GM23338 (cell line): ENCODE measurements around the gene SFR1. TPM values are rescaled to one million over a fixed set of nuclear protein-coding genes. Genes with fewer than 3 reads are reported as not detected.

ENCODE experiments used
- ATAC-seq: fragments of 200-7000 bp; cut with Tn5 transposase; 3 replicates; pipeline ENCODE4 v1.9.1; 2020
- DNase-seq: peaks from one replicate; pipeline ENCODE4 v3.0.0-alpha.2; 2015; ENCODE audit warnings: low spot score
- H2AFZ ChIP-seq: fragments of 200-600 bp; sonication (generic); 2 replicates; pipeline ENCODE4 v1.8.0; 2016; ENCODE audit warnings: antibody characterized with exemption, mild to moderate bottlenecking, moderate library complexity
- H3F3A ChIP-seq: fragments of 200-600 bp; sonication (generic); replicated peaks from 2 replicates; pipeline ENCODE4 v1.8.0; 2017; ENCODE audit warnings: antibody characterized with exemption, mixed run types, low read depth
- H3K27ac ChIP-seq: fragments of 200-600 bp; sonication (generic); 2 replicates; pipeline ENCODE4 v1.6.1; 2016; ENCODE audit warnings: low read depth
- H3K27me3 ChIP-seq: fragments of 200-600 bp; sonication (generic); 2 replicates; pipeline ENCODE4 v1.8.0; 2016; ENCODE audit warnings: mild to moderate bottlenecking, mixed run types, moderate library complexity; ENCODE audit not compliant: insufficient read depth
- H3K36me3 ChIP-seq: fragments of 200-600 bp; sonication (generic); 2 replicates; pipeline ENCODE4 v1.8.0; 2016; ENCODE audit warnings: mild to moderate bottlenecking; ENCODE audit not compliant: insufficient read depth
- H3K4me1 ChIP-seq: fragments of 200-600 bp; sonication (generic); 2 replicates; pipeline ENCODE4 v1.8.0; 2016; ENCODE audit warnings: mild to moderate bottlenecking, moderate library complexity; ENCODE audit not compliant: insufficient read depth
- H3K4me2 ChIP-seq: fragments of 200-600 bp; sonication (generic); 2 replicates; pipeline ENCODE4 v1.7.1; 2017; ENCODE audit warnings: mixed run types
- H3K4me3 ChIP-seq: fragments of 200-600 bp; sonication (generic); 2 replicates; pipeline ENCODE4 v1.6.1; 2016; ENCODE audit warnings: mixed run types
- H3K79me2 ChIP-seq: fragments of 200-600 bp; sonication (generic); replicated peaks from 2 replicates; pipeline ENCODE4 v1.8.0; 2017; ENCODE audit warnings: mild to moderate bottlenecking; ENCODE audit not compliant: insufficient read depth
- H3K9me2 ChIP-seq: fragments of 200-600 bp; sonication (generic); 2 replicates; pipeline ENCODE4 v1.8.0; 2017; ENCODE audit not compliant: insufficient read depth
- H4K20me1 ChIP-seq: fragments of 200-600 bp; sonication (generic); replicated peaks from 2 replicates; pipeline ENCODE4 v1.8.0; 2017; ENCODE audit warnings: mild to moderate bottlenecking; ENCODE audit not compliant: insufficient read depth
- H3K27ac Mint-ChIP-seq: 2 replicates; pipeline ENCODE4 v1.8.0; 2020; ENCODE audit warnings: inconsistent platforms, mild to moderate bottlenecking, moderate library complexity, mixed read lengths
- H3K27me3 Mint-ChIP-seq: 3 replicates; pipeline ENCODE4 v1.8.0; 2022; ENCODE audit warnings: low read depth, mild to moderate bottlenecking, moderate library complexity, mixed read lengths, inconsistent platforms; ENCODE audit not compliant: insufficient read depth, poor library complexity
- H3K36me3 Mint-ChIP-seq: 3 replicates; pipeline ENCODE4 v1.8.0; 2021; ENCODE audit warnings: low read depth, mild to moderate bottlenecking, inconsistent platforms, moderate library complexity, mixed read lengths
- H3K4me1 Mint-ChIP-seq: 3 replicates; pipeline ENCODE4 v1.8.0; 2020; ENCODE audit warnings: mild to moderate bottlenecking, inconsistent platforms, mixed read lengths
- H3K4me3 Mint-ChIP-seq: 3 replicates; pipeline ENCODE4 v1.8.0; 2021; ENCODE audit warnings: moderate library complexity, mild to moderate bottlenecking, inconsistent platforms, mixed read lengths
- H3K9me3 Mint-ChIP-seq: 3 replicates; pipeline ENCODE4 v1.8.0; 2020; ENCODE audit warnings: moderate library complexity, mild to moderate bottlenecking, inconsistent platforms, mixed read lengths
- CREB1 ChIP-seq: fragments of 250-450 bp; sonication (Bioruptor Pico); IDR thresholded peaks from 2 replicates; pipeline ENCODE4 v1.5.0; 2020; ENCODE audit warnings: low read depth, mild to moderate bottlenecking, moderate library complexity
- EZH2 ChIP-seq: fragments of 200-600 bp; sonication (generic); IDR thresholded peaks from one replicate; pipeline ENCODE4 v1.8.0; 2017; ENCODE audit warnings: antibody characterized with exemption, mild to moderate bottlenecking, low read depth; ENCODE audit not compliant: unreplicated experiment
- EZH2phosphoT487 ChIP-seq: fragments of 200-600 bp; sonication (generic); IDR thresholded peaks from one replicate; pipeline ENCODE4 v1.8.1; 2018; ENCODE audit warnings: antibody characterized with exemption; ENCODE audit not compliant: unreplicated experiment
- JUNB ChIP-seq: IDR thresholded peaks from one replicate; pipeline ENCODE4 v1.6.1; 2016; ENCODE audit warnings: antibody characterized with exemption; ENCODE audit not compliant: unreplicated experiment
- NANOG ChIP-seq: IDR thresholded peaks from 2 replicates; pipeline ENCODE4 v1.6.1; 2016; ENCODE audit warnings: antibody characterized with exemption, borderline replicate concordance
- STAT1 ChIP-seq: IDR thresholded peaks from one replicate; pipeline ENCODE4 v1.6.1; 2016; ENCODE audit warnings: antibody characterized with exemption; ENCODE audit not compliant: unreplicated experiment
- ZNF114 ChIP-seq: fragments of 250-450 bp; sonication (Bioruptor Pico); IDR thresholded peaks from 2 replicates; pipeline ENCODE4 v1.5.0; 2020; ENCODE audit warnings: mild to moderate bottlenecking, moderate library complexity
- ZNF331 ChIP-seq: fragments of 250-450 bp; sonication (Bioruptor Pico); IDR thresholded peaks from 2 replicates; pipeline ENCODE4 v1.5.0; 2020; ENCODE audit warnings: low read depth, mild to moderate bottlenecking, moderate library complexity
- polyA plus RNA-seq: library from polyadenylated mRNA; unstranded; fragments of >200 nt; fragmentation: Nextera tagmentation; extraction: Ambion mirVana; gene quantifications from 2 replicates; pipeline ENCODE4 v1.2.1, GENCODE V29; 2016
- total RNA-seq: library from RNA; depleted of rRNA; stranded (reverse); fragments of >200 nt; shearing (Covaris generic); gene quantifications from 2 replicates; pipeline ENCODE4 v1.2.3, GENCODE V29; 2014
- TF ChIP-seq, protein P1 (sequence below): IDR thresholded peaks from one replicate; pipeline ENCODE4 v1.6.1; 2018; ENCODE audit warnings: antibody characterized with exemption; ENCODE audit not compliant: unreplicated experiment
- TF ChIP-seq, protein P2 (sequence below): fragments of 250-450 bp; sonication (Bioruptor Pico); IDR thresholded peaks from 2 replicates; pipeline ENCODE4 v1.5.0; 2020; ENCODE audit warnings: mild to moderate bottlenecking, moderate library complexity

The SFR1 gene
- total and polyA plus RNA-seq, 2 experiments from 2014 or later = 8.3 to 13.0 TPM

DNA sequence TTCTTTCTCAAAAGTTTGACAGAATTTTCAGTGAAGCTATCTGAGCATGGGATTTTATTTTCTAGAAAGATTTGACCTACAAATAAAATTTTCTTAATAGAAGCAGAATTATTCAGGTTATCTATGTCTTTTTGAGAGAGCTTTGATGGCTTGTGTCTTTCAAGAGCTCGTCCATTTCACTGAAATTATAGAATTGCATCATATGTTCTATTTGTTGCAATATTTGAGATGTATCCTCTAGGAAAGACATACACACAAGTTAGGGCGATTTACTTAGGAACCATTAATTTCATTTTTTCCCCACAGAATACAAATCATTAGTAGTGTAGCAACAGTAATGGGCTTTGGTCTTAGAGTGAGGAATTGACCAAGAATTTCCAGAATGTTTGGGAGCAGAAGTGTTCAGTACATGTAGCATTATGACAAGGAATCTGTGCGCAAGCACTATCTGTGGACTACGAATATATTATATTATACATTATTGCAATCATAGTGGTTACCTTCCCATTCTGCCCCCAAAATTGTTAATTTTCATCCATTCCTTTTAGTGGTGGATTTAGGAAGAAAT, 23.5 kb upstream of the SFR1 start (continued):
- TF ChIP-seq, protein P1, sequence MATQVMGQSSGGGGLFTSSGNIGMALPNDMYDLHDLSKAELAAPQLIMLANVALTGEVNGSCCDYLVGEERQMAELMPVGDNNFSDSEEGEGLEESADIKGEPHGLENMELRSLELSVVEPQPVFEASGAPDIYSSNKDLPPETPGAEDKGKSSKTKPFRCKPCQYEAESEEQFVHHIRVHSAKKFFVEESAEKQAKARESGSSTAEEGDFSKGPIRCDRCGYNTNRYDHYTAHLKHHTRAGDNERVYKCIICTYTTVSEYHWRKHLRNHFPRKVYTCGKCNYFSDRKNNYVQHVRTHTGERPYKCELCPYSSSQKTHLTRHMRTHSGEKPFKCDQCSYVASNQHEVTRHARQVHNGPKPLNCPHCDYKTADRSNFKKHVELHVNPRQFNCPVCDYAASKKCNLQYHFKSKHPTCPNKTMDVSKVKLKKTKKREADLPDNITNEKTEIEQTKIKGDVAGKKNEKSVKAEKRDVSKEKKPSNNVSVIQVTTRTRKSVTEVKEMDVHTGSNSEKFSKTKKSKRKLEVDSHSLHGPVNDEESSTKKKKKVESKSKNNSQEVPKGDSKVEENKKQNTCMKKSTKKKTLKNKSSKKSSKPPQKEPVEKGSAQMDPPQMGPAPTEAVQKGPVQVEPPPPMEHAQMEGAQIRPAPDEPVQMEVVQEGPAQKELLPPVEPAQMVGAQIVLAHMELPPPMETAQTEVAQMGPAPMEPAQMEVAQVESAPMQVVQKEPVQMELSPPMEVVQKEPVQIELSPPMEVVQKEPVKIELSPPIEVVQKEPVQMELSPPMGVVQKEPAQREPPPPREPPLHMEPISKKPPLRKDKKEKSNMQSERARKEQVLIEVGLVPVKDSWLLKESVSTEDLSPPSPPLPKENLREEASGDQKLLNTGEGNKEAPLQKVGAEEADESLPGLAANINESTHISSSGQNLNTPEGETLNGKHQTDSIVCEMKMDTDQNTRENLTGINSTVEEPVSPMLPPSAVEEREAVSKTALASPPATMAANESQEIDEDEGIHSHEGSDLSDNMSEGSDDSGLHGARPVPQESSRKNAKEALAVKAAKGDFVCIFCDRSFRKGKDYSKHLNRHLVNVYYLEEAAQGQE = no peak
- TF ChIP-seq STAT1 = no peak
- no peak for TF ChIP-seq JUNB
- TF ChIP-seq EZH2phosphoT487 = no peak

DNA sequence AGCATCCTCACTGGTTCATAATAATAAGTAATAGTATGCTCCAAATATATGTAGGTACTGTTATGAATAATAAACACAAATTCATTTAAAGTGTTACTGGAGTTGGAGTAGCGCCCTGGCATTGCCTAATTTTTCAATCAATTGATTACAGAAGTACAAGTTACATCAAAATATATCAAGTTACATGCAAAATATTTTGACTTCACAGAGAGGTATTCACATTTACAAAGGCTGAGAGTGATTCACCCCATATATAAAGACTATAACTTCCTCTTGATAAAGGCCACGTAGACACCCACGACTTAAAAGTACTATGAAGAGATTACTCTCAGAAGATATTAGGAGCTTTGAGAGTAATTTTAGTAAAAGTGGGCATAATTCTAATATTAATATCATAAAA, 22.7 kb upstream of the SFR1 start:
- H2AFZ ChIP-seq = no peak overlapping the region
- H3K4me3 ChIP-seq = no peak overlapping the region
- Mint-ChIP-seq H3K9me3 (peaks cover 11% of the 10 kb centered on the region; the same call in 1 of the 3 replicates), H3K27ac (no peak overlapping the region), H3K36me3 (peaks cover 7% of the 10 kb centered on the region; the same call in 1 of the 3 replicates), H3K27me3 (no peaks in the 10 kb centered on the region), H3K4me1 (no peaks in the 10 kb centered on the region), H3K4me3 (no peak overlapping the region)
- H3K9me2 ChIP-seq = peaks cover 3% of the 10 kb centered on the region; the same call in 1 of the 2 replicates
- H3K79me2 ChIP-seq = no peaks in the 10 kb centered on the region
- no peaks in the 10 kb centered on the region for H4K20me1 ChIP-seq
- ATAC-seq (no peak), DNase-seq (no peak)
- H3K4me2 ChIP-seq = no peak overlapping the region
- H3K27ac ChIP-seq = no peak overlapping the region
- H3K27me3 ChIP-seq = no peaks in the 10 kb centered on the region
- no peaks in the 10 kb centered on the region for H3F3A ChIP-seq
- H3K36me3 ChIP-seq = no peaks in the 10 kb centered on the region; the same call in 1 of the 2 replicates
- H3K4me1 ChIP-seq = peaks cover 5% of the 10 kb centered on the region; the same call in 1 of the 2 replicates
- TF ChIP-seq EZH2 (no peak), CREB1 (no peak), ZNF331 (CRISPR knock-in tag) (no peak), ZNF114 (CRISPR knock-in tag) (no peak), JUNB (no peak), NANOG (no peak)
- TF ChIP-seq, protein P1 = no peak
- TF ChIP-seq, protein P2, sequence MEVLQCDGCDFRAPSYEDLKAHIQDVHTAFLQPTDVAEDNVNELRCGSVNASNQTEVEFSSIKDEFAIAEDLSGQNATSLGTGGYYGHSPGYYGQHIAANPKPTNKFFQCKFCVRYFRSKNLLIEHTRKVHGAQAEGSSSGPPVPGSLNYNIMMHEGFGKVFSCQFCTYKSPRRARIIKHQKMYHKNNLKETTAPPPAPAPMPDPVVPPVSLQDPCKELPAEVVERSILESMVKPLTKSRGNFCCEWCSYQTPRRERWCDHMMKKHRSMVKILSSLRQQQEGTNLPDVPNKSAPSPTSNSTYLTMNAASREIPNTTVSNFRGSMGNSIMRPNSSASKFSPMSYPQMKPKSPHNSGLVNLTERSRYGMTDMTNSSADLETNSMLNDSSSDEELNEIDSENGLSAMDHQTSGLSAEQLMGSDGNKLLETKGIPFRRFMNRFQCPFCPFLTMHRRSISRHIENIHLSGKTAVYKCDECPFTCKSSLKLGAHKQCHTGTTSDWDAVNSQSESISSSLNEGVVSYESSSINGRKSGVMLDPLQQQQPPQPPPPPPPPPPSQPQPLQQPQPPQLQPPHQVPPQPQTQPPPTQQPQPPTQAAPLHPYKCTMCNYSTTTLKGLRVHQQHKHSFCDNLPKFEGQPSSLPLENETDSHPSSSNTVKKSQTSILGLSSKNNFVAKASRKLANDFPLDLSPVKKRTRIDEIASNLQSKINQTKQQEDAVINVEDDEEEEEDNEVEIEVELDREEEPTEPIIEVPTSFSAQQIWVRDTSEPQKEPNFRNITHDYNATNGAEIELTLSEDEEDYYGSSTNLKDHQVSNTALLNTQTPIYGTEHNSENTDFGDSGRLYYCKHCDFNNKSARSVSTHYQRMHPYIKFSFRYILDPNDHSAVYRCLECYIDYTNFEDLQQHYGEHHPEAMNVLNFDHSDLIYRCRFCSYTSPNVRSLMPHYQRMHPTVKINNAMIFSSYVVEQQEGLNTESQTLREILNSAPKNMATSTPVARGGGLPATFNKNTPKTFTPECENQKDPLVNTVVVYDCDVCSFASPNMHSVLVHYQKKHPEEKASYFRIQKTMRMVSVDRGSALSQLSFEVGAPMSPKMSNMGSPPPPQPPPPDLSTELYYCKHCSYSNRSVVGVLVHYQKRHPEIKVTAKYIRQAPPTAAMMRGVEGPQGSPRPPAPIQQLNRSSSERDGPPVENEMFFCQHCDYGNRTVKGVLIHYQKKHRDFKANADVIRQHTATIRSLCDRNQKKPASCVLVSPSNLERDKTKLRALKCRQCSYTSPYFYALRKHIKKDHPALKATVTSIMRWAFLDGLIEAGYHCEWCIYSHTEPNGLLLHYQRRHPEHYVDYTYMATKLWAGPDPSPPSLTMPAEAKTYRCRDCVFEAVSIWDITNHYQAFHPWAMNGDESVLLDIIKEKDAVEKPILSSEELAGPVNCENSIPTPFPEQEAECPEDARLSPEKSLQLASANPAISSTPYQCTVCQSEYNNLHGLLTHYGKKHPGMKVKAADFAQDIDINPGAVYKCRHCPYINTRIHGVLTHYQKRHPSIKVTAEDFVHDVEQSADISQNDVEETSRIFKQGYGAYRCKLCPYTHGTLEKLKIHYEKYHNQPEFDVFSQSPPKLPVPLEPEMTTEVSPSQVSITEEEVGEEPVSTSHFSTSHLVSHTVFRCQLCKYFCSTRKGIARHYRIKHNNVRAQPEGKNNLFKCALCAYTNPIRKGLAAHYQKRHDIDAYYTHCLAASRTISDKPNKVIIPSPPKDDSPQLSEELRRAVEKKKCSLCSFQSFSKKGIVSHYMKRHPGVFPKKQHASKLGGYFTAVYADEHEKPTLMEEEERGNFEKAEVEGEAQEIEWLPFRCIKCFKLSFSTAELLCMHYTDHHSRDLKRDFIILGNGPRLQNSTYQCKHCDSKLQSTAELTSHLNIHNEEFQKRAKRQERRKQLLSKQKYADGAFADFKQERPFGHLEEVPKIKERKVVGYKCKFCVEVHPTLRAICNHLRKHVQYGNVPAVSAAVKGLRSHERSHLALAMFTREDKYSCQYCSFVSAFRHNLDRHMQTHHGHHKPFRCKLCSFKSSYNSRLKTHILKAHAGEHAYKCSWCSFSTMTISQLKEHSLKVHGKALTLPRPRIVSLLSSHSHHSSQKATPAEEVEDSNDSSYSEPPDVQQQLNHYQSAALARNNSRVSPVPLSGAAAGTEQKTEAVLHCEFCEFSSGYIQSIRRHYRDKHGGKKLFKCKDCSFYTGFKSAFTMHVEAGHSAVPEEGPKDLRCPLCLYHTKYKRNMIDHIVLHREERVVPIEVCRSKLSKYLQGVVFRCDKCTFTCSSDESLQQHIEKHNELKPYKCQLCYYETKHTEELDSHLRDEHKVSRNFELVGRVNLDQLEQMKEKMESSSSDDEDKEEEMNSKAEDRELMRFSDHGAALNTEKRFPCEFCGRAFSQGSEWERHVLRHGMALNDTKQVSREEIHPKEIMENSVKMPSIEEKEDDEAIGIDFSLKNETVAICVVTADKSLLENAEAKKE (CRISPR knock-in tag) = no peak
